Activated B cell treated with CpG ODN at 0.5 μM for 24 hours (primary cell): ENCODE data around the gene ZNF816. TPM values are rescaled to one million over a fixed set of nuclear protein-coding genes. Genes with fewer than 3 reads are reported as not detected.
"Not testable (repeated sequence)": the region's sequence is repeated elsewhere in the genome, so short reads cannot be mapped to it uniquely, and the experiment has no call there.

Experiments used
- ATAC-seq: fragments of 200-7000 bp; cut with Tn5 transposase; one replicate; pipeline ENCODE4 v1.10.0; 2021; ENCODE audit warnings: low read depth, mild to moderate bottlenecking, moderate library complexity
- CTCF ChIA-PET: fragments of 350-600 bp; sonication (Branson Sonifier 250); formaldehyde crosslinking; loops from one replicate; lab custom pipeline; 2021; ENCODE audit warnings: antibody characterized with exemption; lab: Charles Lee
- POLR2A ChIA-PET: fragments of 350-600 bp; sonication (Branson Sonifier 250); formaldehyde crosslinking; loops from one replicate; lab custom pipeline; 2021; ENCODE audit warnings: antibody characterized with exemption; lab: Charles Lee
- DNase-seq: peaks from one replicate; pipeline ENCODE4 v3.0.0; 2022
- H3K27ac Mint-ChIP-seq: one replicate; pipeline ENCODE4 v1.8.0; 2020; ENCODE audit warnings: mixed read lengths
- H3K27me3 Mint-ChIP-seq: one replicate; pipeline ENCODE4 v1.8.0; 2021; ENCODE audit warnings: mixed read lengths
- H3K36me3 Mint-ChIP-seq: one replicate; pipeline ENCODE4 v1.8.0; 2021; ENCODE audit warnings: low read depth, mixed read lengths
- H3K4me1 Mint-ChIP-seq: one replicate; pipeline ENCODE4 v1.8.0; 2021; ENCODE audit warnings: mixed read lengths
- H3K4me3 Mint-ChIP-seq: one replicate; pipeline ENCODE4 v1.8.0; 2020; ENCODE audit warnings: mild to moderate bottlenecking, mixed read lengths
- H3K9me3 Mint-ChIP-seq: one replicate; pipeline ENCODE4 v1.8.0; 2020; ENCODE audit warnings: mixed read lengths
- intact Hi-C: fragments of 100-400 bp; cut with micrococcal nuclease; formaldehyde crosslinking; loops from one replicate; pipeline ENCODE4 v1.15.1; 2024
- total RNA-seq: library from RNA; stranded (reverse); gene quantifications from 2 replicates; pipeline ENCODE4 v1.2.3, GENCODE V29; 2022
- TF ChIP-seq, protein P1 (sequence below): fragments of 200-600 bp; IDR thresholded peaks from one replicate; pipeline ENCODE4 v1.8.0; 2022; ENCODE audit warnings: antibody characterized with exemption, mild to moderate bottlenecking

Gene ZNF816
- total RNA-seq, 1 donor from 2014 or later: 18.0 TPM

DNA sequence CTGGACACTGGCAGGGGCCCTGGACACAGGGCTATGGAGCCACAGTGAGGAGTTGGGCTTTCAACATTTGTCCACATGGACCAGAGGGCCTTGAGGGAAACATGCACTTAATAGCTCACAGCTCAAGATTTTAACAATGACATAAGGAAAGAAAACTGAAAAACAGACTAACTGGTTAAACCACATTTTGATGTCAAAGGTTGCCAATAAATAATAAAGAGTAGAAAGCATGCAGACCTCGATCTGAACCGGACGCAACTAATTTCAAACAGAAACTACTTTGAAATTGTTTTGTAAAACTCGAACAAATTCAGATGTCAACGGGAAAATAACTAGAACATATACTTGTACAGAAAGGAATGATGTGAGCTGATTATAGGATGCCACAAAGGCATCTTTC lies 23.9 kb downstream of the ZNF816 start:
- H3K4me3 Mint-ChIP-seq: no peak overlapping the region
- POLR2A ChIA-PET: interaction anchor here (0.9 kb wide), 1 partner anchor 23 kb away, joined by 8 read pairs; no protein-coding TSS in a partner anchor
- peaks cover 44% of the 10 kb centered on the region for H3K4me1 Mint-ChIP-seq
- no peak for DNase-seq
- no peaks in the 10 kb centered on the region for H3K9me3 Mint-ChIP-seq
- TF ChIP-seq, protein P1, sequence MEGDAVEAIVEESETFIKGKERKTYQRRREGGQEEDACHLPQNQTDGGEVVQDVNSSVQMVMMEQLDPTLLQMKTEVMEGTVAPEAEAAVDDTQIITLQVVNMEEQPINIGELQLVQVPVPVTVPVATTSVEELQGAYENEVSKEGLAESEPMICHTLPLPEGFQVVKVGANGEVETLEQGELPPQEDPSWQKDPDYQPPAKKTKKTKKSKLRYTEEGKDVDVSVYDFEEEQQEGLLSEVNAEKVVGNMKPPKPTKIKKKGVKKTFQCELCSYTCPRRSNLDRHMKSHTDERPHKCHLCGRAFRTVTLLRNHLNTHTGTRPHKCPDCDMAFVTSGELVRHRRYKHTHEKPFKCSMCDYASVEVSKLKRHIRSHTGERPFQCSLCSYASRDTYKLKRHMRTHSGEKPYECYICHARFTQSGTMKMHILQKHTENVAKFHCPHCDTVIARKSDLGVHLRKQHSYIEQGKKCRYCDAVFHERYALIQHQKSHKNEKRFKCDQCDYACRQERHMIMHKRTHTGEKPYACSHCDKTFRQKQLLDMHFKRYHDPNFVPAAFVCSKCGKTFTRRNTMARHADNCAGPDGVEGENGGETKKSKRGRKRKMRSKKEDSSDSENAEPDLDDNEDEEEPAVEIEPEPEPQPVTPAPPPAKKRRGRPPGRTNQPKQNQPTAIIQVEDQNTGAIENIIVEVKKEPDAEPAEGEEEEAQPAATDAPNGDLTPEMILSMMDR: no peak
- H3K36me3 Mint-ChIP-seq: peaks cover 24% of the 10 kb centered on the region
- intact Hi-C loops: no loop called here
- peak overlapping the region; percentile 51 for H3K27ac Mint-ChIP-seq
- no peak for ATAC-seq
- CTCF ChIA-PET: no interaction called here
- no peaks in the 10 kb centered on the region for H3K27me3 Mint-ChIP-seq

DNA sequence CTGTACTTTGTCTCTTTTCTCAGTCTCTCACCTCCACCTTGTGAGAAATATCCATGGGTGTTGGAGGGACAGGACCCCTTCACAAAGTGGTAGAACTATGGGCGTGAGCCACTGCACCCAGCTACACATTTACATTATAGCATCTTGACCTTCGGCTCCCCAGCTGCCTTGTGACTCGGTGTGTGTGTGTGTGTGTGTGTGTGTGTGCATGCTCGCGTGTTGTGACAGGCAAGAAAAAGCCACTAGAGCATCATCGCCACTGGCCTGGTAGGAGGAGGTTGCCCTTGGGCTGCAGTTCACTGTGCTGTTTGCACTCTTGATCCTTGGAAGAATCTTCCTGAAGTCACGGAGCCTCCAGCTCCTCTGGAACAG lies 25.7 kb downstream of the ZNF816 start:
- H3K27me3 Mint-ChIP-seq: no peaks in the 10 kb centered on the region
- intact Hi-C loops: no loop called here
- CTCF ChIA-PET: no interaction called here
- no peak for DNase-seq
- TF ChIP-seq, protein P1: no peak
- H3K9me3 Mint-ChIP-seq: peaks cover 6% of the 10 kb centered on the region
- peaks cover 27% of the 10 kb centered on the region for H3K36me3 Mint-ChIP-seq
- H3K27ac Mint-ChIP-seq: no peak overlapping the region
- POLR2A ChIA-PET: no interaction called here
- peaks cover 44% of the 10 kb centered on the region for H3K4me1 Mint-ChIP-seq
- no peak for ATAC-seq
- H3K4me3 Mint-ChIP-seq: no peak overlapping the region

DNA sequence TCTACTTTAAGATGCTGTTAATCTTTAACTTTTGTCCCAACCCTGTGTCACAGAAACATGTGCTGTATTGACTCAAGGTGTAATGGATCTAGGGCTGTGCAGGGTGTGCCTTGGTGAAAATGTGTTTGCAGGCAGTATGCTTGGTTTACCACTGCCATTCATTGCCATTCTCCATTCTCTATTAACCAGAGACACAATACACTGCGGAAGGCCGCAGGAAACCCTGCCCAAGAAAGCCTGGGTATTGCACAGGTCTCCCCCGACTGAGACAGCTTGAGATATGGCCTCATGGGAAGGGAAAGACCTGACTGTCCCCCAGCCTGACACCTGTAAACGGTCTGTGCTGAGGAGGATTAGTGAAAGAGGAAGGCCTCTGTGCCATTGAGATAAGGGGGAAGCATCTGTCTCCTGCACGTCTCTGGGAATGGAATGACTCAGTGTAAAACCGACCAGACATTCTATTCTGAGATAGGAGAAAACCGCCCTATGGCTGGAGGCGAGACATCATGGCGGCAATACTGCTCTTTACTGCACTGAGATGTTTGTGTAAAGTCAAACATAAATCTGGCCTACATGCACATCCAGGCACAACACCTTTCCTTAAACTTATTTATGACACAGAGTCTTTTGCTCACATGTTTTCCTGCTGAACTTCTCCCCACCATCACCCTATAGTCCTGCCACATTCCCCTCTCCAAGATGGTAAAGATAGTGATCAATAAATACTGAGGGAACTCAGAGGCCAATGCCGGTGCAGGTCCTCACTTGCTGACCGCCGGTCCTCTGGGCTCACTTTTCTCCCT lies 26.3 kb downstream of the ZNF816 start:
- ATAC-seq: peak; percentile 40
- H3K4me1 Mint-ChIP-seq: peaks cover 38% of the 10 kb centered on the region
- peaks cover 6% of the 10 kb centered on the region for H3K9me3 Mint-ChIP-seq
- ChIA-PET CTCF (no interaction called here), POLR2A (no interaction called here)
- H3K27ac Mint-ChIP-seq: no peak overlapping the region
- DNase-seq: no peak
- intact Hi-C loops: no loop called here
- H3K36me3 Mint-ChIP-seq: peaks cover 26% of the 10 kb centered on the region
- TF ChIP-seq, protein P1: no peak
- no peak overlapping the region for H3K4me3 Mint-ChIP-seq
- H3K27me3 Mint-ChIP-seq: no peaks in the 10 kb centered on the region

DNA sequence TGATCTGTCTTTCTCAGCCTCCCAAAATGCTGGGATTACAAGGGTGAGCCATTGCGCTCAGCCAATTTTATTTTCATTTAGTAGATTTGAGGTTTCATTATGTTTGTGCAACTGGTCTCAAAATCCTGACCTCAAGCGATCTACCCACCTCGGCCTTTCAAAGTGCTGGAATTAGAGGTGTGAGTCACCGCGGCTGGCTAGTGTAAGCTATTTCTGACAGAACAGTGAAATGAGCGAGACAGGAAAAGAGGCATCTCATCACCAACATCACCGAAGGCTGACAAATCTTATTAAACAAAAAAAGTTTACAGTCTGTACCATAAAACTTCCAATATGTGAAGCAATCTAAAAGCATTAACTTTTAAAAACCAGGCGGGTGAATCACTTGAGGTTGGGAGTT lies 27.2 kb downstream of the ZNF816 start:
- ChIA-PET POLR2A (no interaction called here), CTCF (no interaction called here)
- peaks cover 6% of the 10 kb centered on the region for H3K9me3 Mint-ChIP-seq
- ATAC-seq: no peak
- peaks cover 29% of the 10 kb centered on the region for H3K4me1 Mint-ChIP-seq
- intact Hi-C loops: no loop called here
- H3K4me3 Mint-ChIP-seq: no peak overlapping the region
- H3K36me3 Mint-ChIP-seq: peaks cover 26% of the 10 kb centered on the region
- TF ChIP-seq, protein P1: no peak
- no peaks in the 10 kb centered on the region for H3K27me3 Mint-ChIP-seq
- no peak overlapping the region for H3K27ac Mint-ChIP-seq
- no peak for DNase-seq

DNA sequence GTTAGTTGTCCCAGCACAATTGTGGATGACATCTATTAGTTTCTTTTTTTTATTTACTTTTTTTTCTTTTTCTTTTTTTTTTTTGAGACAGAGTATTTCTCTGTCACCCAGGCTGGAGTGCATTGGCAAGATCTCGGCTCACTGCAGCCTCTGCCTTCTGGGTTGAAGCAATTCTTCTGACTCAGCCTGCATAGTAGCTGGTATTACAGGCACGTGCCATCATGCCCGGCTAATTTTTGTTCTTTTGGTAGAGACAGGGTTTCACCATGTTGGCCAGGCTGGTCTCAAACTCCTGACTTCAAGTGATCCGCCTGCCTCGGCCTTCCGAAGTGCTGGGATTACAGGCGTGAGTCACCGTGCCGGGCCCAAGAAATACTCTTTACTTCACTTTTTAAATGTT lies 38.0 kb downstream of the ZNF816 start:
- H3K9me3 Mint-ChIP-seq, H3K4me3 Mint-ChIP-seq, ATAC-seq, CTCF ChIA-PET, H3K27me3 Mint-ChIP-seq, intact Hi-C loops, DNase-seq, H3K27ac Mint-ChIP-seq: not testable (repeated sequence)
- peaks cover 29% of the 10 kb centered on the region for H3K36me3 Mint-ChIP-seq
- peaks cover 29% of the 10 kb centered on the region for H3K4me1 Mint-ChIP-seq
- POLR2A ChIA-PET: interaction anchor here (1.3 kb wide), 1 partner anchor 38 kb away, joined by 4 read pairs; the partner anchor contains the start of gene ZNF816
